Mononuclear cell (primary cell): Measurements from ENCODE around the gene ODAD2. TPM values are rescaled to one million over a fixed set of nuclear protein-coding genes. Genes with fewer than 3 reads are reported as not detected.

Experiments used
- H3K27me3 ChIP-seq: 2 replicates; pipeline ENCODE4 v1.6.0; 2011; ENCODE audit warnings: low read length, control low read depth; ENCODE audit not compliant: insufficient read depth
- H3K4me1 ChIP-seq: 2 replicates; pipeline ENCODE4 v1.5.1; 2011; ENCODE audit warnings: mild to moderate bottlenecking, low read length, control low read depth; ENCODE audit not compliant: insufficient read depth
- H3K4me3 ChIP-seq: 2 replicates; pipeline ENCODE4 v1.5.1; 2011; ENCODE audit warnings: mild to moderate bottlenecking, low read length, moderate library complexity
- H3K9me3 ChIP-seq: 2 replicates; pipeline ENCODE4 v1.5.1; 2011; ENCODE audit warnings: low read depth, mild to moderate bottlenecking, control low read depth, low read length
- total RNA-seq: library from RNA; depleted of rRNA; stranded (reverse); fragments of >200 nt; gene quantifications from one replicate; pipeline ENCODE4 v1.2.3, GENCODE V29; 2012

Gene ODAD2
- total RNA-seq, 1 donor = 0.10 TPM

- Histone ChIP-seq H3K9me3 (no peaks in the 10 kb centered on the region), H3K4me1 (no peaks in the 10 kb centered on the region), H3K27me3 (no peaks in the 10 kb centered on the region), H3K4me3 (no peak overlapping the region)
Observed at GRCh38 chr10:27784272-27784671, 214.6 kb downstream of the ODAD2 start.

GRCh38 chr10:27783660-27784059 lies 215.2 kb downstream of the ODAD2 start:
- H3K27me3 ChIP-seq = no peaks in the 10 kb centered on the region
- no peaks in the 10 kb centered on the region for H3K9me3 ChIP-seq
- H3K4me3 ChIP-seq = no peak overlapping the region
- H3K4me1 ChIP-seq = no peaks in the 10 kb centered on the region

GRCh38 chr10:27779462-27780015 lies 219.3 kb downstream of the ODAD2 start:
- H3K27me3 ChIP-seq = no peaks in the 10 kb centered on the region
- H3K9me3 ChIP-seq = no peaks in the 10 kb centered on the region
- no peak overlapping the region for H3K4me3 ChIP-seq
- H3K4me1 ChIP-seq = no peaks in the 10 kb centered on the region

- H3K4me1 ChIP-seq = no peaks in the 10 kb centered on the region
- no peaks in the 10 kb centered on the region for H3K9me3 ChIP-seq
- no peak overlapping the region for H3K4me3 ChIP-seq
- peaks cover 11% of the 10 kb centered on the region for H3K27me3 ChIP-seq
Observed at GRCh38 chr10:27774831-27775230, 224.0 kb downstream of the ODAD2 start.

- no peak overlapping the region for H3K4me3 ChIP-seq
- H3K9me3 ChIP-seq = no peaks in the 10 kb centered on the region
- no peaks in the 10 kb centered on the region for H3K4me1 ChIP-seq
- peaks cover 11% of the 10 kb centered on the region for H3K27me3 ChIP-seq
Observed at GRCh38 chr10:27771231-27771630, 227.6 kb downstream of the ODAD2 start.

- Histone ChIP-seq H3K9me3 (no peaks in the 10 kb centered on the region), H3K4me3 (no peak overlapping the region), H3K27me3 (peaks cover 11% of the 10 kb centered on the region)
Observed at GRCh38 chr10:27770181-27770580, 228.7 kb downstream of the ODAD2 start.

More at GRCh38 chr10:27770181-27770580, 228.7 kb downstream of the ODAD2 start:
- no peaks in the 10 kb centered on the region for H3K4me1 ChIP-seq
